ENCODE results near the gene CELSR1. TPM values are rescaled to one million over a fixed set of nuclear protein-coding genes. Genes with fewer than 3 reads are reported as not detected.
"Not testable (repeated sequence)": the region's sequence is repeated elsewhere in the genome, so short reads cannot be mapped to it uniquely, and the experiment has no call there.

The CELSR1 gene
- total and polyA plus RNA-seq, 5 experiments from 2014 or later, result 0.19 to 1.2 (median 0.66) TPM

- H3K4me1 Mint-ChIP-seq, result peaks cover 0 to 4% (median 1%) of the 10 kb centered on the region in 4 donors
- no peak overlapping the region for H3K4me3 Mint-ChIP-seq
- H3K36me3 Mint-ChIP-seq, result no peaks in the 10 kb centered on the region
- POLR2A ChIA-PET, result no interaction called here
- ATAC-seq (no peak), DNase-seq (no peak)
- H3K9me3 Mint-ChIP-seq, result no peaks in the 10 kb centered on the region
- H3K27me3 Mint-ChIP-seq, result peaks cover 0 to 5% (median 0%) of the 10 kb centered on the region in 5 donors
- H3K27ac Mint-ChIP-seq, result no peak overlapping the region
Observed at GRCh38 chr22:46507451-46508425, 29.7 kb downstream of the CELSR1 start.

GRCh38 chr22:46504584-46504983 is 32.8 kb downstream of the CELSR1 start:
- H3K36me3 Mint-ChIP-seq, result no peaks in the 10 kb centered on the region
- H3K4me3 Mint-ChIP-seq, result no peak overlapping the region
- ATAC-seq (no peak), DNase-seq (no peak)
- H3K4me1 Mint-ChIP-seq, result peaks cover 2 to 6% (median 4%) of the 10 kb centered on the region in 4 donors
- no peaks in the 10 kb centered on the region for H3K9me3 Mint-ChIP-seq
- POLR2A ChIA-PET, result no interaction called here
- H3K27me3 Mint-ChIP-seq, result peaks cover 4 to 21% (median 14%) of the 10 kb centered on the region in 5 donors
- no peak overlapping the region for H3K27ac Mint-ChIP-seq

GRCh38 chr22:46502440-46503175 is 34.8 kb downstream of the CELSR1 start:
- Mint-ChIP-seq H3K36me3 (no peaks in the 10 kb centered on the region), H3K4me1 (peaks cover 7 to 17% (median 12%) of the 10 kb centered on the region in 4 donors), H3K27me3 (peaks cover 10 to 31% (median 21%) of the 10 kb centered on the region in 5 donors), H3K9me3 (no peaks in the 10 kb centered on the region), H3K4me3 (peak overlapping the region in 1 of 10 donors; percentile 19), H3K27ac (no peak overlapping the region)
- POLR2A ChIA-PET, result no interaction called here
- DNase-seq, result no peak
- no peak for ATAC-seq

GRCh38 chr22:46501701-46502100 is 35.7 kb downstream of the CELSR1 start:
- POLR2A ChIA-PET, result no interaction called here
- H3K4me3 Mint-ChIP-seq, result no peak overlapping the region
- H3K27ac Mint-ChIP-seq, result no peak overlapping the region
- no peaks in the 10 kb centered on the region for H3K9me3 Mint-ChIP-seq
- no peaks in the 10 kb centered on the region for H3K36me3 Mint-ChIP-seq
- ATAC-seq (no peak), DNase-seq (no peak)
- peaks cover 7 to 17% (median 12%) of the 10 kb centered on the region in 4 donors for H3K4me1 Mint-ChIP-seq
- H3K27me3 Mint-ChIP-seq, result peaks cover 11 to 31% (median 25%) of the 10 kb centered on the region in 5 donors

GRCh38 chr22:46501265-46501664 is 36.2 kb downstream of the CELSR1 start:
- H3K4me3 Mint-ChIP-seq, result peak overlapping the region in 1 of 10 donors; percentile 22
- DNase-seq, ATAC-seq, H3K27ac Mint-ChIP-seq, H3K9me3 Mint-ChIP-seq, POLR2A ChIA-PET, H3K36me3 Mint-ChIP-seq: not testable (repeated sequence)
- H3K27me3 Mint-ChIP-seq, result peaks cover 11 to 32% (median 26%) of the 10 kb centered on the region in 5 donors
- peaks cover 7 to 17% (median 12%) of the 10 kb centered on the region in 4 donors for H3K4me1 Mint-ChIP-seq

GRCh38 chr22:46500201-46500600 is 37.2 kb downstream of the CELSR1 start:
- POLR2A ChIA-PET, result no interaction called here
- Mint-ChIP-seq H3K4me3 (no peak overlapping the region), H3K36me3 (no peaks in the 10 kb centered on the region), H3K27ac (no peak overlapping the region), H3K4me1 (peaks cover 7 to 17% (median 12%) of the 10 kb centered on the region in 4 donors), H3K9me3 (no peaks in the 10 kb centered on the region), H3K27me3 (peaks cover 11 to 40% (median 26%) of the 10 kb centered on the region in 5 donors)
- DNase-seq (no peak), ATAC-seq (no peak)

- no peaks in the 10 kb centered on the region for H3K9me3 Mint-ChIP-seq
- ATAC-seq (no peak), DNase-seq (no peak)
- no peaks in the 10 kb centered on the region for H3K36me3 Mint-ChIP-seq
- peak overlapping the region in 1 of 10 donors; percentile 8 for H3K4me3 Mint-ChIP-seq
- H3K27ac Mint-ChIP-seq, result peak overlapping the region in 1 of 10 donors; percentile 19
- H3K27me3 Mint-ChIP-seq, result peaks cover 14 to 43% (median 26%) of the 10 kb centered on the region in 5 donors
- POLR2A ChIA-PET, result no interaction called here
- H3K4me1 Mint-ChIP-seq, result peaks cover 7 to 17% (median 12%) of the 10 kb centered on the region in 4 donors
Observed at GRCh38 chr22:46499805-46500189, 37.6 kb downstream of the CELSR1 start.

- Mint-ChIP-seq H3K4me1 (no peaks in the 10 kb centered on the region), H3K27ac (no peak overlapping the region), H3K36me3 (no peaks in the 10 kb centered on the region), H3K4me3 (no peak overlapping the region), H3K27me3 (peaks cover 3 to 22% (median 11%) of the 10 kb centered on the region in 5 donors), H3K9me3 (peaks cover 0 to 2% (median 0%) of the 10 kb centered on the region in 9 donors)
- no peak for ATAC-seq
- no peak for DNase-seq
- POLR2A ChIA-PET, result no interaction called here
Observed at GRCh38 chr22:46491946-46492345, 45.5 kb downstream of the CELSR1 start.

GRCh38 chr22:46490538-46490937 is 46.9 kb downstream of the CELSR1 start:
- H3K36me3 Mint-ChIP-seq, result no peaks in the 10 kb centered on the region

GRCh38 chr22:46486996-46487717 is 50.3 kb downstream of the CELSR1 start:
- Mint-ChIP-seq H3K4me1 (no peaks in the 10 kb centered on the region), H3K4me3 (no peak overlapping the region), H3K27me3 (peaks cover 2 to 18% (median 6%) of the 10 kb centered on the region in 5 donors), H3K36me3 (no peaks in the 10 kb centered on the region), H3K27ac (peak overlapping the region in 1 of 10 donors; percentile 31), H3K9me3 (peaks cover 0 to 3% (median 0%) of the 10 kb centered on the region in 9 donors)
- POLR2A ChIA-PET, result no interaction called here
- DNase-seq (no peak), ATAC-seq (no peak)

More at GRCh38 chr22:46490538-46490937, 46.9 kb downstream of the CELSR1 start:
- DNase-seq (no peak), ATAC-seq (no peak)
- Mint-ChIP-seq H3K9me3 (peaks cover 0 to 2% (median 0%) of the 10 kb centered on the region in 9 donors), H3K4me1 (no peaks in the 10 kb centered on the region), H3K27me3 (peaks cover 2 to 18% (median 11%) of the 10 kb centered on the region in 5 donors), H3K4me3 (no peak overlapping the region), H3K27ac (no peak overlapping the region)
- POLR2A ChIA-PET, result no interaction called here

GRCh38 chr22:46484861-46485595 is 52.4 kb downstream of the CELSR1 start:
- Mint-ChIP-seq H3K27ac (no peak overlapping the region), H3K4me1 (peaks cover 0 to 4% (median under 1%) of the 10 kb centered on the region in 4 donors), H3K36me3 (no peaks in the 10 kb centered on the region), H3K4me3 (no peak overlapping the region), H3K9me3 (peaks cover 0 to 3% (median 0%) of the 10 kb centered on the region in 9 donors), H3K27me3 (peaks cover 0 to 15% (median 1%) of the 10 kb centered on the region in 5 donors)
- no peak for ATAC-seq
- POLR2A ChIA-PET, result no interaction called here
- no peak for DNase-seq

Measured in naive thymus-derived CD8-positive, alpha-beta T cell (primary cell).